Endothelial cell of umbilical vein (primary cell): ENCODE measurements around the gene LINC01488. TPM values are rescaled to one million over a fixed set of nuclear protein-coding genes. Genes with fewer than 3 reads are reported as not detected.

Experiments
- BruUV-seq: library from RNA; stranded (reverse); fragments of 400-500 nt; replicated peaks from 2 replicates; lab custom pipeline; 2021; lab: Mats Ljungman, UMichigan
- CTCF ChIA-PET: fragments of 300-600, 350-600 bp; sonication (Branson Sonifier 250); formaldehyde crosslinking; loops from one replicate; lab custom pipeline; 2021; ENCODE audit warnings: antibody characterized with exemption, inconsistent platforms; lab: Charles Lee
- POLR2A ChIA-PET: fragments of 300-600, 350-600 bp; sonication (Branson Sonifier 250); formaldehyde crosslinking; loops from one replicate; lab custom pipeline; 2021; ENCODE audit warnings: antibody characterized with exemption, inconsistent platforms; lab: Charles Lee
- DNase-seq: peaks from one replicate; pipeline ENCODE4 v3.0.0-alpha.2; 2011; ENCODE audit warnings: low read depth, low spot score
- FAIRE-seq: peaks from 2 replicates; lab custom pipeline; 2011; peaks lifted over from hg19 to GRCh38; lab: Jason Lieb, UNC
- H2AFZ ChIP-seq: 2 replicates; pipeline ENCODE4 v1.6.0; 2012; ENCODE audit warnings: low read depth, low read length, control low read depth, inconsistent platforms
- H3K27ac ChIP-seq: 2 replicates; pipeline ENCODE4 v1.5.1; 2011; ENCODE audit warnings: low read depth, mild to moderate bottlenecking, control low read depth, low read length, moderate library complexity; ENCODE audit not compliant: insufficient read depth
- H3K27me3 ChIP-seq, 2 experiments: 2 replicates each; pipeline versions ENCODE4 v1.6.0 to v1.6.1; 2011; ENCODE audit warnings: low read length in 2 of 2, mixed read lengths in 1 of 2; ENCODE audit not compliant: control insufficient read depth in 2 of 2, insufficient read depth in 2 of 2
- H3K36me3 ChIP-seq, 2 experiments: 2 replicates in 1 of 2; 3 replicates in 1 of 2; pipeline ENCODE4 v1.5.1; 2011; ENCODE audit warnings: low read length in 2 of 2, mild to moderate bottlenecking in 1 of 2, moderate library complexity in 1 of 2; ENCODE audit not compliant: control insufficient read depth in 2 of 2, insufficient read depth in 2 of 2; ENCODE audit errors: extremely low read depth in 1 of 2
- H3K4me1 ChIP-seq: 3 replicates; pipeline ENCODE4 v1.5.1; 2011; ENCODE audit warnings: mild to moderate bottlenecking, low read length; ENCODE audit not compliant: control insufficient read depth, insufficient read depth; ENCODE audit errors: extremely low read depth
- H3K4me2 ChIP-seq: 2 replicates; pipeline ENCODE4 v1.6.1; 2011; ENCODE audit warnings: low read length, control low read depth, mixed read lengths; ENCODE audit not compliant: insufficient read depth
- H3K4me3 ChIP-seq, 3 experiments: fragments of 200-600 bp in 1 of 3; sonication (generic), shearing (Covaris generic) in 1 of 3; replicated peaks in 1 of 3; 2 replicates each; pipeline ENCODE4 v1.5.1; 2011 to 2016; ENCODE audit warnings: control low read depth in 3 of 3, low read length in 3 of 3, mild to moderate bottlenecking in 2 of 3, inconsistent platforms in 1 of 3, low read depth in 1 of 3, moderate library complexity in 1 of 3; ENCODE audit not compliant: insufficient read depth in 1 of 3
- H3K79me2 ChIP-seq: 2 replicates; pipeline ENCODE4 v1.6.0; 2012; ENCODE audit warnings: low read length, inconsistent platforms; ENCODE audit not compliant: control insufficient read depth, insufficient read depth
- H3K9ac ChIP-seq: replicated peaks from 2 replicates; pipeline ENCODE3; 2011; ENCODE audit warnings: low read length, control low read depth; ENCODE audit not compliant: insufficient read depth; ENCODE audit errors: extremely low read depth
- H3K9me1 ChIP-seq: replicated peaks from 3 replicates; pipeline ENCODE4 v1.6.0; 2011; ENCODE audit warnings: mild to moderate bottlenecking, low read length; ENCODE audit not compliant: control insufficient read depth, insufficient read depth; ENCODE audit errors: extremely low read depth
- H3K9me3 ChIP-seq: replicated peaks from 2 replicates; pipeline ENCODE4 v1.5.1; 2012; ENCODE audit warnings: low read length, inconsistent platforms; ENCODE audit not compliant: control insufficient read depth, insufficient read depth
- H4K20me1 ChIP-seq: replicated peaks from 2 replicates; pipeline ENCODE3; 2011; ENCODE audit warnings: mild to moderate bottlenecking, low read length; ENCODE audit not compliant: control insufficient read depth, insufficient read depth; ENCODE audit errors: extremely low read depth
- CTCF ChIP-seq, 2 donors: IDR thresholded peaks; 1 replicate in 1 of 2; 2 replicates in 1 of 2; pipeline ENCODE4 v1.5.1; 2011; ENCODE audit warnings: low read length in 2 of 2, mild to moderate bottlenecking in 2 of 2, moderate library complexity in 2 of 2, control low read depth in 1 of 2, inconsistent platforms in 1 of 2, low read depth in 1 of 2; ENCODE audit not compliant: insufficient read depth in 1 of 2; ENCODE audit errors: extremely low read depth in 1 of 2
- EZH2 ChIP-seq: IDR thresholded peaks from 2 replicates; pipeline ENCODE4 v1.6.1; 2012; ENCODE audit warnings: borderline replicate concordance, low read depth, mild to moderate bottlenecking, moderate library complexity, low read length, inconsistent platforms; ENCODE audit not compliant: severe bottlenecking
- FOS ChIP-seq: IDR thresholded peaks from 2 replicates; pipeline ENCODE4 v1.6.1; 2011; ENCODE audit warnings: mild to moderate bottlenecking, low read length, moderate library complexity, borderline replicate concordance; ENCODE audit not compliant: insufficient read depth
- GATA2 ChIP-seq: IDR thresholded peaks from 2 replicates; pipeline ENCODE4 v1.7.0; 2011; ENCODE audit warnings: low read depth, mild to moderate bottlenecking, moderate library complexity, mixed read lengths, low read length; ENCODE audit not compliant: insufficient read length, insufficient read depth
- JUN ChIP-seq: IDR thresholded peaks from 2 replicates; pipeline ENCODE4 v1.6.1; 2011; ENCODE audit warnings: borderline replicate concordance, low read depth; ENCODE audit not compliant: insufficient read length, insufficient read depth
- MAX ChIP-seq: IDR thresholded peaks from 2 replicates; pipeline ENCODE4 v1.6.1; 2011; ENCODE audit not compliant: insufficient read depth, insufficient read length
- MYC ChIP-seq: IDR thresholded peaks from one replicate; pipeline ENCODE4 v1.6.1; 2011; ENCODE audit warnings: mild to moderate bottlenecking, low read depth, low read length
- POLR2A ChIP-seq: IDR thresholded peaks from 2 replicates; pipeline ENCODE4 v1.6.1; 2012; ENCODE audit warnings: low read depth, mild to moderate bottlenecking, control low read depth, low read length
- POLR2AphosphoS5 ChIP-seq: IDR thresholded peaks from 2 replicates; pipeline ENCODE4 v1.6.1; 2012; ENCODE audit warnings: low read depth, mild to moderate bottlenecking, control low read depth, low read length, moderate library complexity; ENCODE audit not compliant: insufficient read depth
- dilution Hi-C: fragments of 300-500 bp; cut with MboI; formaldehyde crosslinking; loops from one replicate; pipeline ENCODE4 v1.15.0; 2019; ENCODE audit warnings: low sequenced_read_pairs; ENCODE audit not compliant: extremely low pct_ligation_motif_present
- intact Hi-C: fragments of 100-400 bp; cut with micrococcal nuclease; formaldehyde crosslinking; loops from one replicate; pipeline ENCODE4 v1.10.0; 2022
- polyA plus RNA-seq, 4 experiments: library from polyadenylated mRNA; depleted of rRNA in 3 of 4; stranded (reverse) in 3 of 4; unstranded in 1 of 4; fragments of >200 nt; gene quantifications; 2 replicates each; pipeline versions ENCODE4 v1.2.1 to v1.2.3, GENCODE V29; 2011 to 2012; ENCODE audit warnings: missing spikeins in 1 of 4
- total RNA-seq: library from RNA; stranded (reverse); gene quantifications from 2 replicates; pipeline ENCODE4 v1.2.3, GENCODE V29; 2021

Gene LINC01488
- total and polyA plus RNA-seq, 2 donors (not counting 3 experiments of a cell fraction or from before 2014, with no cell fraction given): not detected

GRCh38 chr11:69538854-69539253, 57.4 kb downstream of the LINC01488 start:
- FAIRE-seq (no peak), DNase-seq (peak; percentile 9)
- H4K20me1 ChIP-seq: no peaks in the 10 kb centered on the region
- H3K4me3 ChIP-seq: no peak overlapping the region
- no peaks in the 10 kb centered on the region for H3K9me3 ChIP-seq
- no peaks in the 10 kb centered on the region for H3K36me3 ChIP-seq
- no peak overlapping the region for H2AFZ ChIP-seq
- no peak overlapping the region for H3K4me2 ChIP-seq
- no peak overlapping the region for H3K27ac ChIP-seq
- no peaks in the 10 kb centered on the region for H3K27me3 ChIP-seq
- no peaks in the 10 kb centered on the region for H3K79me2 ChIP-seq
- H3K4me1 ChIP-seq: peaks cover 7% of the 10 kb centered on the region
- intact Hi-C loops: no loop called here
- dilution Hi-C loops: no loop called here
- no peaks in the 10 kb centered on the region for H3K9me1 ChIP-seq
- ChIA-PET CTCF (no interaction called here), POLR2A (no interaction called here)
- BruUV-seq: no TSS peak
- TF ChIP-seq CTCF (IDR thresholded peaks at IDR 0.05; ENCODE audit: extremely low read depth in 1 of 2, insufficient read depth in 1 of 2, low read depth in 1 of 2, low read length in 2 of 2) (no peak), EZH2 (no peak), POLR2A (no peak), MYC (no peak), MAX (no peak), GATA2 (no peak), POLR2AphosphoS5 (no peak), JUN (no peak), FOS (no peak)
- H3K9ac ChIP-seq: no peak overlapping the region
